ENCODE results near the gene LY86. TPM values are rescaled to one million over a fixed set of nuclear protein-coding genes. Genes with fewer than 3 reads are reported as not detected.

LY86 gene
- total and polyA plus RNA-seq, 2 donors (not counting 1 experiment from before 2014, with no cell fraction given): 68.7 to 90.2 TPM

GRCh38 chr6:6678185-6678671, 89.7 kb downstream of the LY86 start:
- H3K4me3 Mint-ChIP-seq: no peak overlapping the region

DNA sequence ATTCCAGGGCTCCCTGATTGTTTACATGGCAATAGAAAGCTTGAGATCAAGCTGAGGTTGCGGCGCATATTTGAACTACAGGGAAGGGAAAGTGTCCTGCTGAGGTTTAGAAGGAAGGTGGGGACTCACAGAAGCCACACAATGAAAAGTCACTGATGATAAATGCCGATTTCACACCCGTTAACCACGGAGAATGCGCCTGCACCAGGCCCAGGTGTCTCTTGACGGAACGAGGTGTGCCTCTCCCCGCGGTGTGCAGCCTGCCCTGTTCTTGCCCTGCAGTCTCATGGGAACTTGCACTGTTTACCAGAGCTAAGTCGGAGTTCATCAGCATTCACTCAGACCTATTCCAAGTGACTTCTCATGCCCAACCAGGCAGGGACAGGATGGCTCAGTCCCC, 90.3 kb downstream of the LY86 start:
- peaks cover 5 to 7% of the 10 kb centered on the region in 2 donors for H3K4me1 ChIP-seq (ENCODE audit: control insufficient read depth in 2 of 2, insufficient read depth in 2 of 2, low read length in 2 of 2)
- TF ChIP-seq, protein P1, sequence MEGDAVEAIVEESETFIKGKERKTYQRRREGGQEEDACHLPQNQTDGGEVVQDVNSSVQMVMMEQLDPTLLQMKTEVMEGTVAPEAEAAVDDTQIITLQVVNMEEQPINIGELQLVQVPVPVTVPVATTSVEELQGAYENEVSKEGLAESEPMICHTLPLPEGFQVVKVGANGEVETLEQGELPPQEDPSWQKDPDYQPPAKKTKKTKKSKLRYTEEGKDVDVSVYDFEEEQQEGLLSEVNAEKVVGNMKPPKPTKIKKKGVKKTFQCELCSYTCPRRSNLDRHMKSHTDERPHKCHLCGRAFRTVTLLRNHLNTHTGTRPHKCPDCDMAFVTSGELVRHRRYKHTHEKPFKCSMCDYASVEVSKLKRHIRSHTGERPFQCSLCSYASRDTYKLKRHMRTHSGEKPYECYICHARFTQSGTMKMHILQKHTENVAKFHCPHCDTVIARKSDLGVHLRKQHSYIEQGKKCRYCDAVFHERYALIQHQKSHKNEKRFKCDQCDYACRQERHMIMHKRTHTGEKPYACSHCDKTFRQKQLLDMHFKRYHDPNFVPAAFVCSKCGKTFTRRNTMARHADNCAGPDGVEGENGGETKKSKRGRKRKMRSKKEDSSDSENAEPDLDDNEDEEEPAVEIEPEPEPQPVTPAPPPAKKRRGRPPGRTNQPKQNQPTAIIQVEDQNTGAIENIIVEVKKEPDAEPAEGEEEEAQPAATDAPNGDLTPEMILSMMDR (IDR thresholded peaks at IDR 0.05): no peak
- TF ChIP-seq EZH2 (IDR thresholded peaks at IDR 0.05; ENCODE audit: borderline replicate concordance, insufficient read depth, low read depth, low read length, poor library complexity, severe bottlenecking): no peak
- no peaks in the 10 kb centered on the region for H3K27me3 ChIP-seq (replicated peaks in 1 of 4; ENCODE audit: control extremely low read depth in 1 of 4, control insufficient read depth in 3 of 4, insufficient read depth in 4 of 4, low read length in 3 of 4)
- no peak overlapping the region for H3K4me3 ChIP-seq (ENCODE audit: control extremely low read depth in 1 of 5, extremely low read depth in 1 of 5, insufficient read depth in 1 of 5, low read depth in 2 of 5, low read length in 4 of 5)
- no peaks in the 10 kb centered on the region for H4K20me1 ChIP-seq (ENCODE audit: control insufficient read depth, insufficient read depth, low read length, poor library complexity, severe bottlenecking)
- H3K4me3 Mint-ChIP-seq: no peak overlapping the region
- no peak overlapping the region for H3K27ac ChIP-seq (ENCODE audit: low read length in 2 of 2)
- H3K27me3 Mint-ChIP-seq: peaks cover 8% of the 10 kb centered on the region
- no peaks in the 10 kb centered on the region for H3K9me3 ChIP-seq (ENCODE audit: control extremely low read depth in 1 of 3, control insufficient read depth in 2 of 3, insufficient read depth in 1 of 3, low read length in 2 of 3)
- ChIA-PET CTCF (interaction anchor here (1.0 kb wide), 1 partner anchor 10 kb away, joined by 3 read pairs; no protein-coding TSS in a partner anchor), POLR2A (no interaction called here)
- no peak overlapping the region for H3K9ac ChIP-seq (ENCODE audit: low read length)
- DNase-seq (no peak), ATAC-seq (ENCODE audit: low read depth) (no peak)
- H3K9me3 Mint-ChIP-seq (ENCODE audit: insufficient read depth): no peaks in the 10 kb centered on the region
- H2AFZ ChIP-seq (ENCODE audit: insufficient read depth, low read depth, low read length, poor library complexity, severe bottlenecking): peak overlapping the region; percentile 26
- H3K4me1 Mint-ChIP-seq: peaks cover 12% of the 10 kb centered on the region
- peak overlapping the region; percentile 10 for H3K27ac Mint-ChIP-seq
- intact Hi-C loops (cut with micrococcal nuclease): no loop called here
- WGBS (ENCODE audit: insufficient coverage): 45% methylated on average over 9 of the region's 11 CpGs
- no peaks in the 10 kb centered on the region for H3K36me3 ChIP-seq (replicated peaks in 1 of 2; ENCODE audit: control extremely low read depth in 1 of 2, control insufficient read depth in 1 of 2, extremely low read depth in 1 of 2, insufficient read depth in 2 of 2, low read length in 1 of 2)
- no peaks in the 10 kb centered on the region for H3K79me2 ChIP-seq (ENCODE audit: control insufficient read depth, insufficient read depth, low read length)
- H3K4me2 ChIP-seq (replicated peaks; ENCODE audit: low read depth, low read length, poor library complexity, severe bottlenecking): no peak overlapping the region

More at GRCh38 chr6:6678185-6678671, 89.7 kb downstream of the LY86 start:
- no peaks in the 10 kb centered on the region for H3K9me3 ChIP-seq (ENCODE audit: control extremely low read depth in 1 of 3, control insufficient read depth in 2 of 3, insufficient read depth in 1 of 3, low read length in 2 of 3)
- no peak for TF ChIP-seq EZH2 (IDR thresholded peaks at IDR 0.05; ENCODE audit: borderline replicate concordance, insufficient read depth, low read depth, low read length, poor library complexity, severe bottlenecking)
- TF ChIP-seq, protein P1 (IDR thresholded peaks at IDR 0.05): no peak
- H3K4me1 ChIP-seq (ENCODE audit: control insufficient read depth in 2 of 2, insufficient read depth in 2 of 2, low read length in 2 of 2): peaks cover 5 to 7% of the 10 kb centered on the region in 2 donors
- 71% methylated on average over 4 of the region's 12 CpGs for WGBS (ENCODE audit: insufficient coverage)
- H3K27me3 Mint-ChIP-seq: peaks cover 9% of the 10 kb centered on the region
- H3K4me2 ChIP-seq (replicated peaks; ENCODE audit: low read depth, low read length, poor library complexity, severe bottlenecking): no peak overlapping the region
- no peak overlapping the region for H3K27ac Mint-ChIP-seq
- CTCF ChIA-PET: interaction anchor here (0.7 to 4.9 kb wide), 11 partner anchors 9 to 1541 kb away, joined by 3 to 59 read pairs (median 8); no protein-coding TSS in a partner anchor
- no peaks in the 10 kb centered on the region for H3K27me3 ChIP-seq (replicated peaks in 1 of 4; ENCODE audit: control extremely low read depth in 1 of 4, control insufficient read depth in 3 of 4, insufficient read depth in 4 of 4, low read length in 3 of 4)
- H3K4me3 ChIP-seq (ENCODE audit: control extremely low read depth in 1 of 5, extremely low read depth in 1 of 5, insufficient read depth in 1 of 5, low read depth in 2 of 5, low read length in 4 of 5): no peak overlapping the region
- no peak overlapping the region for H2AFZ ChIP-seq (ENCODE audit: insufficient read depth, low read depth, low read length, poor library complexity, severe bottlenecking)
- POLR2A ChIA-PET: no interaction called here
- H3K27ac ChIP-seq (ENCODE audit: low read length in 2 of 2): no peak overlapping the region
- ATAC-seq (ENCODE audit: low read depth) (no peak), DNase-seq (no peak)
- H3K4me1 Mint-ChIP-seq: peaks cover 9% of the 10 kb centered on the region
- no peaks in the 10 kb centered on the region for H3K79me2 ChIP-seq (ENCODE audit: control insufficient read depth, insufficient read depth, low read length)
- intact Hi-C loops (cut with micrococcal nuclease): no loop called here
- no peak overlapping the region for H3K9ac ChIP-seq (ENCODE audit: low read length)
- H3K9me3 Mint-ChIP-seq (ENCODE audit: insufficient read depth): no peaks in the 10 kb centered on the region
- no peaks in the 10 kb centered on the region for H4K20me1 ChIP-seq (ENCODE audit: control insufficient read depth, insufficient read depth, low read length, poor library complexity, severe bottlenecking)
- no peaks in the 10 kb centered on the region for H3K36me3 ChIP-seq (replicated peaks in 1 of 2; ENCODE audit: control extremely low read depth in 1 of 2, control insufficient read depth in 1 of 2, extremely low read depth in 1 of 2, insufficient read depth in 2 of 2, low read length in 1 of 2)

Measured in B cell (primary cell).